Measurements from ENCODE around the gene CUL5.
"Not testable (repeated sequence)": the region's sequence is repeated elsewhere in the genome, so short reads cannot be mapped to it uniquely, and the experiment has no call there.

The CUL5 gene

DNA sequence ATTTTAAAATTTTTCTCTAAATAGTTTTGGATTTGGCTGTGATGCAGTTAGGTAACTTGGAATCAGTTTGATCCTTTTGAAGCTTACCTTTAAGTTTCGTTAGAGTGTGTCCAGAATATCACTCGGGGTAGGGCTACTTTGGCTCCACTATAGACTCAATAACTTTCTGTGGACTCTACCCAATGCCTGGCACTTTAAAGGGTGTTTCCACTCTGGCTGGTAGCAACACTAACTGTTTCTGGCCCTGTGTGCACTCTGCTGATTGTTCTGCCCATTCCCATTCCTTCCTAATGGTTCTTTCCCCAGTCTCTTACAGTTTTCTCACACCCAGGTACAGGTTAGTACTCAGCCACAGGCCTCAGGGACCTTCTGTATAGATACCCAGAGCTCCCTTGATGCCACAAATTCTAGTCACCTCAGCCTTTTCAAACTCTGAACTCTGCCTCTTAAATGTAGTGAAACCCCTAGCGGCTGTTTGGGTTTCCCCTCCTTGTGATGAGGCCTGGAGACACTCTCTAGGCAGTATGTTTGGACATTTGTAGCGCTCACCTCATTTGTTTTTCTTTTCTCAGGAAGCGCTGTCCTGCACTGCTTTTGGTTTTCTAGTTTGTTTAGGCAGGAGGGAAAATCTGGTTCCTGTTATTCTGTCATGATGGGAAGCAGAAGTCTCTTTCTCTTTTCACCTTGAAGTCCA is 16.8 kb downstream of the CUL5 start:
- ATAC-seq: peak in 1 of 2 donors; percentile 68

- ATAC-seq: no peak
These were observed 18.4 kb downstream of the CUL5 start for GRCh38 chr11:108027057-108027456.

GRCh38 chr11:108028822-108029441 is 20.2 kb downstream of the CUL5 start:
- not testable (repeated sequence) for ATAC-seq

GRCh38 chr11:108031604-108032003 is 22.9 kb downstream of the CUL5 start:
- not testable (repeated sequence) for ATAC-seq

DNA sequence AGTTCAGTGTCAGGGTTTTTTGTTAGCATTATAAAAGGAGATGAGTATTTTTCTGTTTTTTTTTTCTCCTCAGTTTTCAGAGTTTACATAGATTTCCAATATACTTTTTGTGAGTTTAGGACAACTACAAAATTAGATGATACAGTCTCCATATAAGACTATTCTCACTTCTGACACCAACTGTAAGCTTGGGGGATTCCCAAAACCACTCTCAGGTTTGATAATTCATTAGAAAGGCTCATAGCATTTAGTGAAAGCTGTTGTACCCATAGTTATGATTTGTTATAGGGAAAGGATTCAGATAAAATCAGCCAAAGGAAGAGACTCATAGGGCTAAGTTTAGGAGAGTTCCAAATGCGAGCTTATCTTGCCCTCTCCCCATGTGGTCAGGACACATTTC is 24.1 kb downstream of the CUL5 start:
- ATAC-seq: no peak

- no peak for ATAC-seq
These were observed 25.3 kb downstream of the CUL5 start for GRCh38 chr11:108034034-108034433.

- ATAC-seq: no peak
These were observed 26.3 kb downstream of the CUL5 start for GRCh38 chr11:108034952-108035351.

GRCh38 chr11:108035690-108036089 is 27.0 kb downstream of the CUL5 start:
- no peak for ATAC-seq

GRCh38 chr11:108037211-108037610 is 28.5 kb downstream of the CUL5 start:
- ATAC-seq: no peak

DNA sequence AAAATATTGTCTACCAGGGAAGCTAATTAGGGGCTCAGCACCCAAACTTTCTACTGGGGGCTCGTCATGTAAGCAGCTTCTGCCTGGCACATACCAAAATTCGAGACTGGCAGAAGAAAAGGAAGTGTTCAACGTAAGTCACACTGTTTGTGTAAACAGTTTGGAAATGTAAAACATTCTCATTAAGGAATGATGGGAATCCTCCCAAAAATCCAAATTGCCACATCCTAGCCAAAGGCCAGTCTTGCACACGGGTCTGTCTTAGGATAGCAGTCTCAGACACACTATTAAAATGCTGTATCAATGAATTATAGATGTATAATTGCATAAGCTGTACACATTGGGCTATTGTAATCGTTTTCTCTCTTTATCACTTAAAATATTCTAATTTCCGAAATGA is 28.9 kb downstream of the CUL5 start:
- no peak for ATAC-seq

GRCh38 chr11:108048269-108048668 is 39.6 kb downstream of the CUL5 start:
- no peak for ATAC-seq

DNA sequence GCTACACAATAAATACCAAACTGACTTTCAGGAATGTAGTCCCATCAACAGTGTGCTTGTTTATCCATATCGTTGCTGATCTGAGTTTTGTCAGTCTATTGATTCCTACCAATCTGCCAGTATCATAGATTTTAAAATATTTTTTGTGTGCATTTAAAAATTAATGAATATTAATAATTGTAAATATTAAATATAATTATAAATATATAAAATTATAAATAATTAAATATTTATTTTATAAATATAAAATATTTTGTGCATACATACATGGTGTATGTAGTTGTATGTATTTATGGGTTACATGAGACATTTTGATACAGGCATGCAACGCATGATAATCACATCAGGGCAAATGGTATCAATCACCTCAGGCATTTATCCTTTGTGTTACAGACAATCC is 53.6 kb downstream of the CUL5 start:
- no peak for ATAC-seq

- ATAC-seq: no peak
These were observed 54.7 kb downstream of the CUL5 start for GRCh38 chr11:108063410-108063809.

- ATAC-seq: peak; percentile 89 to 96
These were observed 61.2 kb downstream of the CUL5 start for GRCh38 chr11:108069947-108070346.

- no peak for ATAC-seq
These were observed 76.1 kb downstream of the CUL5 start for GRCh38 chr11:108084811-108085210.

DNA sequence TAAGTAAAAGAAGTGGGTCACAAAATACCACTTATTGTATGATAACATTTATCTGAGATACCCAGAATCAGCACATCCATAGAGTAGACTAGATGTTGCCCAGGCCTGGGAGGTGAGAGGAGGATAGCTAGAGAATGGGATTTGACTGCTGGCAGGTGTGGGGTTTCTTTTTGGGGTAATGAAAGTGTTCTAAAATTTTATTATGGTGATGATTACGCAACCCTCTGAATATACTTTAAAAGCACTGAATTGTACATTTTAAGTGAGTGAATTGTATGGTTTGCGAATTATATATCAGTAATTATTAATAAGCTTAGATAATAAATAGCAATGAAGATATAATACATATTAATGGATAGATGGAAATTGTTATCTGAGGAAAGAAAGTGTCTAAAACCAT is 77.0 kb downstream of the CUL5 start:
- no peak for ATAC-seq

- ATAC-seq: no peak
These were observed 83.4 kb downstream of the CUL5 start for GRCh38 chr11:108092134-108092533.

DNA sequence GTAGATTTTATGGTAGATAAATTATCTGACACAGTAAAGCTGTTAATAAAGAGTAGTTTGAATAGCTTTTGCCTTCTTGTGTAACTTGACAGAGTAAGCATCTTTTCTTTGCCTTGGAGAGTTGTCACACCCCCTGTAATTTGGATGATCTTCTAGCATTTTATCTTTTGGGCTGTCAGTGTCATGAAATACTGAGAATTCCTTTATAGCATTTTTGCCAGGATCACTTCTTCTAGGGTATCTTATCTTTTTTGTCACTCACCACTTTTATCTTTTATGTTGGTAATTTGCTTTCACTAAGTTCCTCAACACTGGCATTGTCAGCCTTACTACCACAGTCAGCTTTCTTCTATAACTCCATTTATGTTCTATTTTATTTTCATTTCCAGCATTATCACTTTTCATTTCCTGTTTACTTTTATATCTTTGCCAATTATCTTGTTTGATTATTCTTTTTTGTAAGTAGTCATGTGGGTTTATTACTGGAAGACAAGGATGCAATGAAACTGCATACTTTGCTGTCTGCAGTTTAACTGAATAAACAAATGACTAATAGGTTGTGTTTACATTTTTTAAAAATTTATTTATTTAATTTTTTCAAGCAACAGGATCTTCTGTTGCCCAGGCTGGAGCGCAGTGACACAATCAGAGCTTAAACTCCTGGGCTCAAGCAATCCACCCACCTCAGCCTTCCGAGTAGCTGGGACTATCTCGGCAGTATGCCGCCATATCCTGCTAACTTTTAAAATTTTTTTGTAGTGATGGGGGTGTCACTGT is 84.6 kb downstream of the CUL5 start:
- no peak for ATAC-seq

- no peak for ATAC-seq
These were observed 88.5 kb downstream of the CUL5 start for GRCh38 chr11:108097179-108097578.

GRCh38 chr11:108101090-108101775 is 92.5 kb downstream of the CUL5 start:
- ATAC-seq: no peak

- ATAC-seq: no peak
These were observed 102.4 kb downstream of the CUL5 start for GRCh38 chr11:108111126-108111525.

- no peak for ATAC-seq
These were observed 103.4 kb downstream of the CUL5 start for GRCh38 chr11:108112057-108112456.

DNA sequence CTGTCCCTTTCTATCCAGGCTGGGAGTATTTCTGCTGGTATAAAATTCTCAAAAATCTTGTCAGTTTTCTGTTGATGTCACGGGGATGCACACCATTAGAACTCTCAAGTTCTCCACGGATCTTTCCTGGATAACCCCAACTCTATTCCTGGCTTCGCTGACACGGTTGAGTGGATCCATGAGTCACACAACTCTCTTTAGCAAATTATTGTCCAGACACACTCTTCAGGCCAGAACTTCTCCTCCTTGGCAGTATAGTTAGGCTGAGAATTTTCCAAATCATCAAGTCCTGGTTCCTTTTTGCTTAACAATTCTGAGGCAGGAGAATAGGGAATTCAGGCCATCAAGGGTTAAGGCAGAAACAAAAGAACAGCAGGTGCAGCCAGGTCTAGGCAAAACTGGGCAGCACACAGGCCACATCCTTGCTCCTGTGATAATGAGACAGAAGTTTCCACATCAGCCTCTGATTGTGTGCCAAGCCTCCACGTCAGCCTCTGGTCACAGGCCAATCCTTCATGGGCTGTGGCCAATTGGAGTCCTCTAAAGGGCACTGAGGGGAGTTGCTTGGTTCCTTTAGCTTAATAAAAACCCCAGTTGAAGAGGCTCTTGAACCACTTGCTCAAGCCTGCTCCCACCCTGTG is 106.9 kb downstream of the CUL5 start:
- ATAC-seq: no peak

Data from activated CD4-positive, CD25-positive, alpha-beta regulatory T cell treated with anti-CD3 and anti-CD28 coated beads, Interleukin-2, amount 50 U/mL, for 24 hours (primary cell).